ENCODE results near the gene TRPM3.

Gene TRPM3

GRCh38 chr9:70486127-70486526 is 635.3 kb downstream of the TRPM3 start:
- DNase-seq (ENCODE audit: low read depth in 2 of 2) = no peak

DNA sequence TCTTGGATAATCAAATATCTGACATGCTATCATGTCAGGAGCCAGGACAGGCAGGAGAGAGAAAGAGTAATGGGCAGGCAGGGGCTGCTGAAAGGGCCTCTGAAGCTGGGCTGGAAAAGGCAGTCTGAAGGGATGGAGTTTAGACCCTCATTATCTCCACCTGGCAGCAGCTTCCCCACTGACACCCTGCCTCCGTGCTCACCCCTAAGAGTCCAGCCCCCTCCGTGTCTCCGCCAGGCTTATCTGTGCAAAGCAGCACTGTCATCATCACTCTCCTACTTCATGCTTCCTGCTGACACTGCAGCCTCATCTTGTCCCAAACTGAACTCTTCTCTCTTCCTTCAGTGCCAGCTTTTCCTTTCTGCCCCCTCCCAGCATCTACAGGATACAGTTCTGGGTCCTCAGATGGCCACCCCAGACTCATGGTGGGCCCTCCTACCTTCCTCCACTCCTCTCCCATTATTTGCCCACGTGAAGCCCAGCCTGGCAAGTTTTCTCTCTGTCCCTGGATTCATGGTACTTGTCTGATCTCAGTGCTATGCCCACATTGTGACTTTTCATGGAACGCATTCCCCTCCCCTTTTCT is 636.1 kb downstream of the TRPM3 start:
- DNase-seq (ENCODE audit: low read depth in 2 of 2) = no peak

DNA sequence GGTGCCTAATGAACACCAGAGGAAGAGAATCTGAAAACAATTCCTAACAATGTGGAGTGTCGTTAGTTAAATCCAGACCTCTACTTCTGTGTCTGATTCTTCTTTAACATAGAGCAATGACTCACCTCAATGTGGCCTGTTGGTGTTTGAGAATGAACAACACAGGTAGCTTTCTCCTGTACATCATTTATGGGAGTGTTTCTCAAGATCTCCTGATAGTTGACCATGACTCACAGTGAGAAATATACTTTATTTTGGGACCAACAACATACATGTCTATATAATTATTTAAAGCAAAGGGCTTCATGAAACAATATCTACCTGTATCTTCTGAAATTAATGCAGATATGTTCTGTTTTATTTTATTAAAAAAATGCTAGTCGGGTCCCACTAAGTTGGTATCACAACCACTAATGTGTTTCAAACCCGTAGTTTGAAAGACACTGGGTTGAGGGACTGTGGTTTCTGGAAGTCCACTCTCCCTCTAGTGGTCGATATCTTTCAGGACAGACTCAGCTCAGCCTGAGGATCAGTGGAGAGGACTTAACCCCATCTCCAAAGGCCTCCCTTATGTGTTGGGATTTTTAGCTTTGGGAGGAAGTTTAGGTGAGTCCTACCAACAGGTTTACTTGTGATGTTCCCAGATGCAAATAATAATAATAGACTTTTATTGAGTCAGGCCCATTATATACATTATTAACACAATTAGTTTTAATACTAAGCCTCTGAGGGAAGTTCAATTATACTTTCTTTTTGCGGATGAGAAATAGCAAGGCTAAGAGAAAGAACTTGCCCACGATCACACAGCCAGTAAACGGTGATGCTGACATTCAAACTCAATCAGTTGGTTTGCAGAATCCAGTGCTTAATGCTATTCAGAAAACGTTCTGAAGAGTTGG is 636.9 kb downstream of the TRPM3 start:
- peak in 1 of 2 experiments; percentile 28 for DNase-seq (ENCODE audit: low read depth in 2 of 2)

GRCh38 chr9:70481471-70481870 is 640.0 kb downstream of the TRPM3 start:
- no peak for DNase-seq (ENCODE audit: low read depth in 2 of 2)

- DNase-seq (ENCODE audit: low read depth in 2 of 2) = no peak
These were observed 640.9 kb downstream of the TRPM3 start for GRCh38 chr9:70480405-70480980.

DNA sequence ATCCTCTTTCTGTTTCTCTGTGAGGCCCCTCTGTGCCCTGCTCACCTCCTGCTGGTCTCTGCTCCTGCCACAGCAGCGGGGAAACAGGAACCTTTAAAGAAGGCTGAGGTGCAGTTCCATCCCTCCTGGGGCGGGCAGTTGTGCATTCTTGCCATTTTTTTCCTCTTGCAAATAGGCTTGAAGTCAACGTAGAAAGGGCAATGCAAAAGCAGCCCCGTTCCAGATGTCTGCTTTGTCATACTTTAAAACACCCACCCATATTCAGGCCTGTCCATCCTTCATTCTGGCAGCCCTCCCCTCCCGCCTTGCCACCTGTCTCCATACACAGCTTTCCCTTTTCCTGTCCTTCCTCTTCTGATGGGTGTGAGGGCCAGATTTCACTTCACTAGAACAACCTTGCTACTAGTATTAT is 641.5 kb downstream of the TRPM3 start:
- DNase-seq (ENCODE audit: low read depth in 2 of 2) = no peak
